Esophagus muscularis mucosa (tissue), 4 donors: Measurements from ENCODE around the gene CACNG7. TPM values are rescaled to one million over a fixed set of nuclear protein-coding genes. Genes with fewer than 3 reads are reported as not detected.

ENCODE experiments used
- DNase-seq: peaks from one replicate; pipeline ENCODE4 v3.0.0-alpha.2; 2017; ENCODE audit errors: extremely low spot score
- H3K27ac ChIP-seq, 4 donors: fragments of 200-600 bp; sonication (generic); replicated peaks in 1 of 4; 1 replicate in 3 of 4; 2 replicates in 1 of 4; pipeline ENCODE4 v1.5.1; 2016 to 2019; ENCODE audit warnings: mild to moderate bottlenecking in 1 of 4
- H3K27me3 ChIP-seq, 4 donors: fragments of 200-600 bp; sonication (generic); one replicate each; pipeline versions ENCODE4 v1.5.1 to v1.6.0; 2016 to 2019
- H3K36me3 ChIP-seq, 4 donors: fragments of 200-600 bp; sonication (generic); one replicate each; pipeline ENCODE4 v1.5.1; 2016 to 2019
- H3K4me1 ChIP-seq, 4 donors: fragments of 200-600 bp; sonication (generic); one replicate each; pipeline ENCODE4 v1.5.1; 2016 to 2019
- H3K4me3 ChIP-seq, 4 donors: fragments of 200-600 bp; sonication (generic); 1 replicate in 2 of 4; 2 replicates in 2 of 4; pipeline ENCODE4 v1.5.1; 2016 to 2019; ENCODE audit warnings: mild to moderate bottlenecking in 4 of 4, moderate library complexity in 1 of 4
- H3K9me3 ChIP-seq, 4 donors: fragments of 200-600 bp; sonication (generic); 1 replicate in 3 of 4; 2 replicates in 1 of 4; pipeline ENCODE4 v1.5.1; 2016 to 2019
- EP300 ChIP-seq: sonication (generic); formaldehyde crosslinking; IDR thresholded peaks from one replicate; pipeline ENCODE4 v1.6.1; 2017; ENCODE audit warnings: antibody characterized with exemption
- POLR2A ChIP-seq: fragments of 450-650 bp; IDR thresholded peaks from one replicate; pipeline ENCODE4 v1.6.1; 2017; ENCODE audit warnings: antibody characterized with exemption, moderate library complexity, mild to moderate bottlenecking, low read depth
- POLR2AphosphoS5 ChIP-seq, 2 donors: sonication (generic); formaldehyde crosslinking; IDR thresholded peaks; one replicate each; pipeline ENCODE4 v1.6.1; 2017; ENCODE audit warnings: antibody characterized with exemption in 2 of 2
- WGBS: methylation state at CpG from one replicate; pipeline ENCODE4 v1.1.5; 2018; 5-methylcytosine and 5-hydroxymethylcytosine counted together
- intact Hi-C: fragments of 100-400 bp; cut with DNase I; formaldehyde crosslinking; loops from one replicate; pipeline ENCODE4 v1.15.1; 2023
- total RNA-seq, 4 donors: library from RNA; depleted of rRNA; stranded (reverse); fragments of >200 nt; gene quantifications; one replicate each; pipeline versions ENCODE4 v1.1.0 to v1.2.1, GENCODE V29; 2016
- TF ChIP-seq, protein P1 (sequence below), 3 experiments: fragments of 200-600 bp in 2 of 3; fragments of 450-650 bp in 1 of 3; sonication (generic) in 2 of 3; IDR thresholded peaks; one replicate each; pipeline ENCODE4 v1.5.1; 2017 to 2019; ENCODE audit warnings: antibody characterized with exemption in 3 of 3, mild to moderate bottlenecking in 2 of 3, moderate library complexity in 1 of 3

The CACNG7 gene
- total RNA-seq, 4 donors from 2014 or later = under 0.01 to 1.2 TPM; not detected in 2

DNA sequence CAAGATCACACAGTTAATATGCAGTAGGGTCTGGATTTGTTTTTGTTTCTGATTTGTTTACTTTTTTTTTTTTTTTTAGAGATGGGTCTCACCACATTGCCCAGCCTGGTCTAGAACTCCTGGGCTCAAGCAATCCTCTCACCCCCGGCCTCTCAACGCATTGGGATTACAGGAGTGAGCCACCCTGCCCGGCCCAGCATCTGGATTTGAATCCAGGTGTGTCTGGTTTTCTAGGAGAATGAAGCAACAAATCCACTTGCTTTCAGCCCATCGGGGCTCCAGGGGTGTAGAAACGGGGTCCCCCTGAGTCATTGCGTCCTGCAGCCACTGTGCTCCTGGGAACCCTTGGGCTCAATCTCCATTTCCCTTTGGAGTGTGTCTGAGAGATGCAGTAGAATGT is 60.3 kb downstream of the CACNG7 start:
- intact Hi-C loops = no loop called here
- Histone ChIP-seq H3K4me1 (peaks cover 0 to 6% (median 0%) of the 10 kb centered on the region in 4 donors), H3K9me3 (no peaks in the 10 kb centered on the region), H3K4me3 (no peak overlapping the region), H3K27ac (no peak overlapping the region), H3K27me3 (peaks cover 0 to 82% (median 0%) of the 10 kb centered on the region in 4 donors), H3K36me3 (no peaks in the 10 kb centered on the region)
- DNase-seq = no peak
- 94% methylated on average over 5 of the region's 6 CpGs for WGBS
- TF ChIP-seq POLR2AphosphoS5 (IDR thresholded peaks at IDR 0.05) (no peak), POLR2A (no peak), EP300 (no peak)
- TF ChIP-seq, protein P1, sequence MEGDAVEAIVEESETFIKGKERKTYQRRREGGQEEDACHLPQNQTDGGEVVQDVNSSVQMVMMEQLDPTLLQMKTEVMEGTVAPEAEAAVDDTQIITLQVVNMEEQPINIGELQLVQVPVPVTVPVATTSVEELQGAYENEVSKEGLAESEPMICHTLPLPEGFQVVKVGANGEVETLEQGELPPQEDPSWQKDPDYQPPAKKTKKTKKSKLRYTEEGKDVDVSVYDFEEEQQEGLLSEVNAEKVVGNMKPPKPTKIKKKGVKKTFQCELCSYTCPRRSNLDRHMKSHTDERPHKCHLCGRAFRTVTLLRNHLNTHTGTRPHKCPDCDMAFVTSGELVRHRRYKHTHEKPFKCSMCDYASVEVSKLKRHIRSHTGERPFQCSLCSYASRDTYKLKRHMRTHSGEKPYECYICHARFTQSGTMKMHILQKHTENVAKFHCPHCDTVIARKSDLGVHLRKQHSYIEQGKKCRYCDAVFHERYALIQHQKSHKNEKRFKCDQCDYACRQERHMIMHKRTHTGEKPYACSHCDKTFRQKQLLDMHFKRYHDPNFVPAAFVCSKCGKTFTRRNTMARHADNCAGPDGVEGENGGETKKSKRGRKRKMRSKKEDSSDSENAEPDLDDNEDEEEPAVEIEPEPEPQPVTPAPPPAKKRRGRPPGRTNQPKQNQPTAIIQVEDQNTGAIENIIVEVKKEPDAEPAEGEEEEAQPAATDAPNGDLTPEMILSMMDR (IDR thresholded peaks at IDR 0.05) = no peak

DNA sequence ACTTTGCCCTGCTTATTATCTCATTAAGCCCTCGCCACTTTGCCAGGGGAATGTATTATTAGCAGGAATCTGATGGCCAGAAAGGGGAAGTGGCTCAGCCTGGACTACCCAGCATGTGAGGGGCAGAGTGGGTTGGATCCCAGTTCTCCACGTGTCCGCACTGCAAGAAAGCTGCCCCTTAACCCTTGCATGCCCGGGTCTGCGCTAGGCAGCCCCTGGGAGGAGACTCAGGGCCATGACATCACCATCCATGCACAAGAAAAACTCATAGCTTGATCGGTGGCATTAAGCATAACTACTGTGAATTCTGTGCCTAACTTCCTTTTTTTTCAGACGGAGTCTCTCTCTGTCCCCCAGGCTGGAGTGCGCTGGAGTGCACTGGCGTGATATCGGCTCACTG is 62.6 kb downstream of the CACNG7 start:
- Histone ChIP-seq H3K4me3 (no peak overlapping the region), H3K4me1 (no peaks in the 10 kb centered on the region), H3K27ac (no peak overlapping the region), H3K9me3 (no peaks in the 10 kb centered on the region), H3K27me3 (peaks cover 0 to 82% (median 0%) of the 10 kb centered on the region in 4 donors), H3K36me3 (no peaks in the 10 kb centered on the region)
- WGBS = 62% methylated on average over 10 of the region's 10 CpGs
- TF ChIP-seq POLR2AphosphoS5 (IDR thresholded peaks at IDR 0.05) (no peak), EP300 (no peak)
- TF ChIP-seq, protein P1 (IDR thresholded peaks at IDR 0.05) = no peak
- intact Hi-C loops = no loop called here
- no peak for DNase-seq

DNA sequence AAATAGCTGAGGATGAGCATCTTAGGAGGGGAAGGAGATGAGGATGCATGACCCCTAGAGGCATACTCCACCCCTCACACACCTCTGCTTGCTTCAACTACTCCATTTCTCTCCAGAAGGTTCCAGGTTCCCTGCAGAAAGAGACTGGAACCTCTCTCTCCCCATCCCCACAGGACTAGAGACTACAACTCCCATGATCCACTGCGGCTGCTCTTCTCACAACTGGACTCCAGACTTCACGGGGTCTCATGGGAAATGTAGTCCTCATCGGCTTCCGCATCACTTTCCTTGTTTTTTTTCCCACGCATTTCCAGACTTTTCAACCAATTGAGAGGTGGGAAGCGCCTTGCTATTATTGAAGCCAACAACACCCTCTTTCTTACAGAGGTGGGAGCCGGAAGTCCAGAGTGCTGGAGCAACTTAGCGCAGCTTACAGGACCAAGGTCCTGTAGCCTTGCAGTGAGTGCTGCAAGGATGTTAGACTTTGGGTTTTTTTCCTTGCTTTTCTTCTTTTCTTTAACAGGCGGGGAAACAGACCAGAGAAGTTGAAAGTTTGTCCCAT is 68.4 kb downstream of the CACNG7 start:
- intact Hi-C loops = no loop called here
- no peak for DNase-seq
- H3K4me3 ChIP-seq = peak overlapping the region; percentile 29 to 48 (median 37)
- H3K9me3 ChIP-seq = no peaks in the 10 kb centered on the region
- H3K36me3 ChIP-seq = no peaks in the 10 kb centered on the region
- no peak overlapping the region for H3K27ac ChIP-seq
- 7% methylated on average over 9 of the region's 9 CpGs for WGBS
- H3K27me3 ChIP-seq = peaks cover 0 to 98% (median 42%) of the 10 kb centered on the region in 4 donors
- H3K4me1 ChIP-seq = peaks cover 19 to 43% (median 35%) of the 10 kb centered on the region in 4 donors
- TF ChIP-seq EP300 = no peak
- TF ChIP-seq POLR2AphosphoS5 (IDR thresholded peaks at IDR 0.05) = peak in 1 of 2 donors; percentile 81
- TF ChIP-seq, protein P1 (IDR thresholded peaks at IDR 0.05) = no peak

DNA sequence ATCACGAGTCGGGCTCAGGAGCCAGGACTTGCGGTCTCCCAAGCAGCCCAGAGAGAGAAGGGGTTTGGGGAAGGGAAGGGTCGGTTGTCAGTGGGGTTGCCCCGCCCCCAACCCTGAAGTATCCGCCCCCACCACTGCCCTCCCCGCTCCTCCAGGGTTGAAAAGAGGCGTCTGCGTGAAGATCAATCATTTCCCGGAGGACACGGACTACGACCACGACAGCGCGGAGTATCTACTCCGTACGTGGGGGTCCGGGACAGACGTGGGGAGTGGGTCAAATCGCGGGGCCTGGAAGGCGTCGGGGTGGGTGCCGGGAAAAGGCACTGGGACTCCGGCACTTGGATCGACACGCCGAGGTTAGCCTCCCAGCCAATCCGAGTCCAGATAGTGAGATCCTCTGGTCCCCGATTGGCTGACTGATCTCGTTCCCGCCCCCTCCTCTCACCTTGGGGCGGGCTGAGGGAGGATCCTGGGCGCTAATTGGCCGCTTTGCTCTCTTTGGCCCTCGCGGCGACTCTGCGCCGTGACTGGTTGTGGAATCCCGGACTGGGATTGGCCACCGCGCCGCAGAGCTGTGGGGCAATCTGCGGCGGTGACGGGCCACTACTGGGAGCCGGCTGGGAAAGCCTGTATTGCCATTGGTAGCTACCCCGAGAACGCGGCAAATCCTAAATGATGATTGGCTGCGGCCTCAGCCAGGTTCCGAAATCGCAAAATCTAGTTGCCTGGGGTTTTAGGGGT is 69.1 kb downstream of the CACNG7 start:
- no peak for TF ChIP-seq POLR2AphosphoS5 (IDR thresholded peaks at IDR 0.05)
- TF ChIP-seq, protein P1 (IDR thresholded peaks at IDR 0.05) = no peak
- Histone ChIP-seq H3K9me3 (no peaks in the 10 kb centered on the region), H3K36me3 (no peaks in the 10 kb centered on the region), H3K27ac (no peak overlapping the region), H3K27me3 (peaks cover 0 to 98% (median 45%) of the 10 kb centered on the region in 4 donors), H3K4me3 (peak overlapping the region; percentile 29 to 48 (median 37)), H3K4me1 (peaks cover 19 to 50% (median 39%) of the 10 kb centered on the region in 4 donors)
- WGBS = 3% methylated on average over 13 of the region's 54 CpGs
- DNase-seq = no peak
- intact Hi-C loops = no loop called here
